HG03442 (cell line): ENCODE measurements around the gene ZNF385D.

Source experiments
- ATAC-seq: cut with Tn5 transposase; IDR thresholded peaks from one replicate; pipeline ENCODE4 v1.9.1; 2021; ENCODE audit warnings: mild to moderate bottlenecking, moderate library complexity; ENCODE audit not compliant: unreplicated experiment

ZNF385D gene

GRCh38 chr3:21618695-21619094, 132.3 kb downstream of the ZNF385D start:
- ATAC-seq: no peak

DNA sequence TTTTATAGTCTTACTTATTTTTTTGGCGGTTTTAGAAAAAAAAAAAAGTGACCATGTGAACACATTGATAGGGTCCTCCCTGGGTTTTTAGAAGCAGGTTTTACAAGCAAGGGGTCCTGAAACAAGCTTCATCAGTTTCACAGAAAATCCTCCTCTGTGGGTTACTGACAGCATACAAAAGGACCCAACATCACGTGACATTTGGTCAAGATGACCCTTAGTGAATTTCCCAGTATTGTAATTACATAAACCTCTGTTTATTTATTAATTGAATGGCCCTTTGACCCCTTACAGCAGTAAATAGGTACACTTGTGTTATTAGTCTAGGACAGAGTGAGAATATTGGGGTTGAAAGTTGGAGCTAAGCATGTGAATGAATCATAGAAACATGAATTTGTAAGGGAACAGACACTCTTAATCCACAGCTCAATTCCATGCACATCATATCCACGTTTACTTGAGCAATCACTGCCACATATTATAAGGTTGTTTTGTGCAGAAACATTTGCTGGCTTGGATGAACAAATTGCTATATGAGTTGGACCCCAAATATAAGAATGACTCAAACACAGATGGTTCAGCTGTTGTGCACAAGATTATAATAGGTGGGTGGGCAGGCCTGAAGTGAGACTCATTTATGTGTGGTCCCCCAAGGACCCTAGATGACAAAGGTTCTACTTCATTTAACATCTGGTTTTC, 137.5 kb downstream of the ZNF385D start:
- no peak for ATAC-seq

DNA sequence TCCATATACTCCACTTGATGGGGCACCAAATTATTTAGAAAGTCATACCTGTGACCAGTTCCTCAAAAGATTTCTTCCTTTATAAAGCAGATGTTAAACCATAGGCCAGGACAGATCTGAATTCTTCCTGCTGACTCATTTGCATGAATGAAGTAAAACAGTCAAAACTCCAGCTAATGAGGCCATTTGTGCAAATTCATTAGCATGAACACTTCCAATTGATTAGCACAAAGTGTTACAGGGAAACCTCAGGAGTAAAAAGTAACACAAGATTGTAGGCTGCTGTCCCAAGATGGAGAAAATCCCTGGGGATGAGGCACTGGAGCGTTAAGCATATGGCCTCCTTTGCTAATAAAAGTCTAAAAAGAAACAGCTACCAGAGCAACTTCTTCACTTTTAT, 149.8 kb downstream of the ZNF385D start:
- no peak for ATAC-seq

DNA sequence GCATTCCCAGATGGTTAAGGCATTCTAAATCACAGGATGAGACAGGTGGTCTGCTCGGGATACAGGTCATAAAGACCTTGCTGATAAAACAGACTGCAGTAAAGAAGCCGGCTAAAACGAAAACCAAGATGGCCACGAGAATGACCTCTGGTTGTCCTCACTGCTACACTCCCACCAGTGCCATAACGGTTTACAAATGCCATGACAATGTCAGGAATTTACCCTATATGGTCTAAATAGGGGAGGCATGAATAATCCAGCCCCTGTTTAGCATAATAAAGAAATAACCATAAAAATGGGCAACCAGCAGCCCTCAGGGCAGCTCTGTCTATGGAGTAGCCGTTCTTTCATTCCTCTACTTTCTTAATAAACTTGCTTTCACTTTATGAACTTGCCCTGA, 151.1 kb downstream of the ZNF385D start:
- ATAC-seq: no peak

DNA sequence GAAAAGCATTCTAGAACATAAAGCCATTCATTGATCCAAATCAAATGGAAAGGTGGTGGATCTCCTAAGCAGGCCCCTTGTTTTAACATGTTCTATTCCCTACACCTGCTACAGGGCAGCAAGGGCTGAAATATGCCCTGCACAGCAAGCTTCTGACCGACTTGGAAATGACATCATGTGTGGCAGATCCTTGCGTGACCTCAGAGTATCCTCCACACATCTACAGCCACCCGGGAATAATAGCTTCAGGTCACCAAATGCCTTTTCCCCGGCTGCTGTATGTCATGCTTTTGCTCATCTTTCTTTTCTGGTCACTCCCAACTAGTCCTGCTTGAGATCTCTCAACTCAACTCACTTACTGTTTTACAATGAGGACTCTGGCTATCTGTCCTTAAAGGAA, 158.2 kb downstream of the ZNF385D start:
- no peak for ATAC-seq

DNA sequence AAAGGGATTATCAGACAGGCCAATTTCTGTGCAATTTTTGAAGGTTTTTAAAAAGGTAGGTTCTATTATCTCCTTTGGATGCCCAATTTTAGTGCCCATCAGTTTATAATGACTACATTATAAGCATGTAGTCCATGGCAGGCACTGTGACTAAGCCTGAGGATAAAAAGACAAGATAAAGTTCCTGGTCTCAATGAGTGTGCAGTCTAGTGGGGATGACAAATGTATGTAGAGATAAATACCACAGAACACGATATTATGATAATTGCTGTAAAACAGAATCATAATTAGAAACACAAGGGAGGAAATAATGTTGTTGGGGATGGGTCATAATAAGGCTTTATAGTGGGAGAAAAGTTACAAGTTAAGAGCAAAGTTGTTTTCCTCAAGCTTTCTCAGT, 163.1 kb downstream of the ZNF385D start:
- ATAC-seq: no peak

DNA sequence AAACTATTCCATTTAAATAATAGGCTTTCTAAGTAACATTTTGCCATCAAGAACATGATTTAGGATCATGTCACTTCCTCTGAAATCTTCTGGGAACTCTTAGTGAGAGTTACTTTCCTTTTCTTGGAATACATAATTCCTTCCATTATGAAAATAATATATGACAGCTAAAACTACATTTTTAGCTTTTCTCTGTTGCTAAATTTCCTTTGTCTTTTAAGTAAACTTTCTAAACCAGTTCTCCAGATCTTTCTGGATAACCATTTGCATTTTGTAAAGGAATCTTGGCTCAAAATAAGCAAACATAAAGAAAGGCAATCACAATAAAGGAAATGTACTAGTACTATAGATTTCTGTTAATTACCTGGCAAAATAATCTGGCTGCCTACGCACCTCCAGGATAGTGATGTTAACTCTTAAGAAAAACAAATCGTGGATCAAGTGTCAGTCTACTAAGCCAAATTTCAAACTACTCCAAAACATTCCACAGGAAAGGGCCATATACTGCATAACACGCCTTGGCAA, 165.7 kb downstream of the ZNF385D start:
- no peak for ATAC-seq

- no peak for ATAC-seq
Measured at GRCh38 chr3:21573291-21573690, 177.7 kb downstream of the ZNF385D start.

GRCh38 chr3:21564531-21564930, 186.5 kb downstream of the ZNF385D start:
- ATAC-seq: no peak

GRCh38 chr3:21562243-21562642, 188.8 kb downstream of the ZNF385D start:
- ATAC-seq: no peak

- ATAC-seq: no peak
Measured at GRCh38 chr3:21561472-21561871, 189.5 kb downstream of the ZNF385D start.

- no peak for ATAC-seq
Measured at GRCh38 chr3:21551019-21551418, 200.0 kb downstream of the ZNF385D start.

DNA sequence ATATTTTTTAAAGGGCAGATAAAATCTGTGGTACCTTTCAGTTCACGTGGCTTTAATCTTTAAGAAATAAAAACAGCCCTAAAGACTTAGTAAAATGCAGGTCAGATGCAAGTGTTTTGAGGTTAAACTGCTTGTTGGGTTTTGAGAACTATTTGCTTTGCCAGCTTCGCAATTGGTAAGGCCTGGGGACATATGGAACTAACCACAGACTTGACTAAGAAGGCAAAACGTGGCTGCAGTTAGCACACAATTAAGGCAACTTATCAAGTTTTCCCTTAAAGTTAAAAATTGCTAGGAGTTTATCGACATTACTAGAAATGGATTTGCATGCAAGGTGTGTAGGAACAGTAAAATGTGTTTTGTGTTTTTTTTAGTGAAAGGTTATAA, 206.9 kb downstream of the ZNF385D start:
- no peak for ATAC-seq

GRCh38 chr3:21543380-21544075, 207.5 kb downstream of the ZNF385D start:
- no peak for ATAC-seq

- no peak for ATAC-seq
Measured at GRCh38 chr3:21542656-21543379, 208.2 kb downstream of the ZNF385D start.

GRCh38 chr3:21540265-21540664, 210.7 kb downstream of the ZNF385D start:
- no peak for ATAC-seq

DNA sequence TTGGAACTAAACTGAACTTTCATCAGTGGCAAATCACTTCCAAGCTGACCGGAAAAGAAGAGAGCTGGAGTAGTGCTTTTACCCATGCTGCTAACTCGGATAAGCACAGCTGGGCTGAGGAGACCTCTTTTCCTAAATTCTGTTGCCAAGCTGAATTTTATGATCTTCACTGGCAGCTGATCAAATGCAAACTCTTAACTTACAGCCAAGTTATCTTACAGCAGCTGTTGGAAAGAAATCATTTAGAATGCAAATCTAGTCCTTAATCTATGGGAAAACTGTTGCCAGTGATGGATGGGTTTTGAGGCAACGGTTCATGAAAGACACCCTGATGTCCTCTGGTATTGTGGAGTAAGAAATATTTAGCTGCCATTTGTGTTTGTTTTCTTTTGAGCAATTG, 216.5 kb downstream of the ZNF385D start:
- no peak for ATAC-seq

- ATAC-seq: no peak
Measured at GRCh38 chr3:21533002-21533401, 218.0 kb downstream of the ZNF385D start.

DNA sequence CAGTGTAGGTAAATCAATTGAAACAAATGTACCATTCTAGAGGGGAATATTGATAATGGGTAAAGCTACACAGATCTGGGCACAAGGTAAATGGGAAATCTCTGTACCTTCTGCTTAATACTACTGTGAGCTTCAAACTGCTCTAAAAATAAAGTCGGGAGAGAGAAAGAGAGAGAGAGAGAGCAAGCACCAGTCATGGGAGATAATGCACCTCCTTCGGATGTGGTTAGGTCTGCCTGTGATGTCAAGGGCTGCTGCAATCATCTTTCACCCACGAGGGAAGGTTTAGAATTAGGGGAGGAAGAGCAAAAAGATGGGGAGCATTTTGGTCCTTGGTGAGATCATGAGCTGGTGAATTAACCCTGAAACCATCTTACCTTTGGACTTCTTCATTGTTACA, 219.1 kb downstream of the ZNF385D start:
- ATAC-seq: no peak

DNA sequence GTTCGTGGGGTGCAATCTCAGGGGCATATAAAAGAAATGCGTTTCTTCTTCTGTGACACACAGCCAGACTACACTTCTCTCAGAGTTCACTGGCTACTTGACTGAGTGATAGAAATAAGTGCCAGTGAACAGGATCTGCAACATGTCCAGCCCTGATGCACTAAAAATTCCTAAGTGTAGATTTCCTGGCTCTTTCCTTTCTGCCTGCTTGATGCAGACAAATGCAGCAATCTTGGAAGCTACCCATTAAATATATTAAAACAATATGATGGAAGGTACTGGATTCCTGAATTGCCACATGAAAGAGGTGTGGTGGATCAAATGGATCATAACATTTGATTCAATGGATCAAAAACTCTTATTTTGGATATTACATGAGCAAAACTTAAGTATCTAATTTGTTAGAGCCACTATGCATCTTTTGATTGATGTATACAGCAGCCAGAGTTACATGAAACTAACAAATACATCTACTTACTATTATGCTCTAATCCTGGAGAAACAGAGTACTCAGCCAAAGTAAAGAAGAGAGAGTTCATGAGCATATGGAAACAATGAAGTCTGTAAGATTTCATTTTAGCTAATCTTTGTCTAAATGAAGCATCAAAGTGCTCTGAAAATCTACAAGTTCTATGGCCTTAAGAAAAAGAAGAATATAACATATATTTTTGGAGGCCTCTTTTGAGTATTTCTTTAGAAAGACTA, 222.6 kb downstream of the ZNF385D start:
- no peak for ATAC-seq

GRCh38 chr3:21526461-21526860, 224.5 kb downstream of the ZNF385D start:
- no peak for ATAC-seq
